Gastrocnemius medialis (tissue), 4 donors: Measurements from ENCODE around the gene SLC17A7.
"Not testable (repeated sequence)": the region's sequence is repeated elsewhere in the genome, so short reads cannot be mapped to it uniquely, and the experiment has no call there.

Experiments
- POLR2A ChIP-seq, 2 donors: fragments of 450-650 bp; IDR thresholded peaks; one replicate each; pipeline ENCODE4 v1.6.1; 2017; ENCODE audit warnings: antibody characterized with exemption in 2 of 2, mild to moderate bottlenecking in 2 of 2, moderate library complexity in 2 of 2
- TF ChIP-seq, protein P1 (sequence below), 5 experiments: fragments of 450-650 bp in 3 of 5; fragments of 200-600 bp in 2 of 5; sonication (generic) in 2 of 5; IDR thresholded peaks in 4 of 5; conservative IDR thresholded peaks in 1 of 5; 1 replicate in 4 of 5; 2 replicates in 1 of 5; pipeline ENCODE4 v1.5.1; 2016 to 2019; ENCODE audit warnings: antibody characterized with exemption in 5 of 5, mild to moderate bottlenecking in 3 of 5, moderate library complexity in 3 of 5

DNA sequence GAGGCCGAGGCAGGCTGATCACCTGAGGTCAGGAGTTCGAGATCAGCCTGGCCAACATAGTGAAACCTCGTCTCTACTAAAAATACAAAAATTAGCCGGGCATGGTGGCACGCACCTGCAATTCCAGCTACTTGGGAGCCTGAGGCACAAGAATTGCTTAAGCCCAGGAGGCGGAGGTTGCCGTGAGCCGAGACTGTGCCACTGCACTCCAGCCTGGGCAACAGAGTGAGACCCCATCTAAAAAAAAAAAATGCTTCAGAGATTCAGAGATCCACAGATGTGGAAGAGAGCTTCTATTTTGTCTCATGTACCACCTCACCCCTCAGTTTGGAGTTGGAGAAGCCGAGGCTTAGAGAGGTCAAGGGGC lies 32.2 kb upstream of the SLC17A7 start:
- TF ChIP-seq, protein P1, sequence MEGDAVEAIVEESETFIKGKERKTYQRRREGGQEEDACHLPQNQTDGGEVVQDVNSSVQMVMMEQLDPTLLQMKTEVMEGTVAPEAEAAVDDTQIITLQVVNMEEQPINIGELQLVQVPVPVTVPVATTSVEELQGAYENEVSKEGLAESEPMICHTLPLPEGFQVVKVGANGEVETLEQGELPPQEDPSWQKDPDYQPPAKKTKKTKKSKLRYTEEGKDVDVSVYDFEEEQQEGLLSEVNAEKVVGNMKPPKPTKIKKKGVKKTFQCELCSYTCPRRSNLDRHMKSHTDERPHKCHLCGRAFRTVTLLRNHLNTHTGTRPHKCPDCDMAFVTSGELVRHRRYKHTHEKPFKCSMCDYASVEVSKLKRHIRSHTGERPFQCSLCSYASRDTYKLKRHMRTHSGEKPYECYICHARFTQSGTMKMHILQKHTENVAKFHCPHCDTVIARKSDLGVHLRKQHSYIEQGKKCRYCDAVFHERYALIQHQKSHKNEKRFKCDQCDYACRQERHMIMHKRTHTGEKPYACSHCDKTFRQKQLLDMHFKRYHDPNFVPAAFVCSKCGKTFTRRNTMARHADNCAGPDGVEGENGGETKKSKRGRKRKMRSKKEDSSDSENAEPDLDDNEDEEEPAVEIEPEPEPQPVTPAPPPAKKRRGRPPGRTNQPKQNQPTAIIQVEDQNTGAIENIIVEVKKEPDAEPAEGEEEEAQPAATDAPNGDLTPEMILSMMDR (IDR thresholded peaks at IDR 0.05 in 4 of 5, conservative IDR thresholded peaks at IDR 0.05 in 1 of 5), result not testable (repeated sequence)
- not testable (repeated sequence) for TF ChIP-seq POLR2A (IDR thresholded peaks at IDR 0.05)
